Ovary (tissue), 3 donors: ENCODE data around the gene TBC1D24.

Source experiments
- CTCF ChIP-seq, 3 donors: fragments of 450-650 bp in 2 of 3; fragments of 200-600 bp in 1 of 3; IDR thresholded peaks; one replicate each; pipeline versions ENCODE4 v1.5.1 to v1.8.0; 2016 to 2022; ENCODE audit warnings: antibody characterized with exemption in 3 of 3, mild to moderate bottlenecking in 1 of 3
- POLR2A ChIP-seq: fragments of 450-650 bp; IDR thresholded peaks from one replicate; pipeline ENCODE4 v1.6.1; 2017; ENCODE audit warnings: antibody characterized with exemption, mild to moderate bottlenecking, moderate library complexity
- donor health status: DM: no; HTN: no; CAD: no.

- no peak for TF ChIP-seq POLR2A
- TF ChIP-seq CTCF (IDR thresholded peaks at IDR 0.05): no peak
Measured at GRCh38 chr16:2533912-2534311, 59.0 kb downstream of the TBC1D24 start.
